HG03139 (cell line): ENCODE measurements around the gene CHRM5.
A peak's percentile ranks its signal among the peaks of the same experiment; 100 is the strongest.
"Not testable (repeated sequence)": the region's sequence is repeated elsewhere in the genome, so short reads cannot be mapped to it uniquely, and the experiment has no call there.

Experiments used
- ATAC-seq: cut with Tn5 transposase; IDR thresholded peaks from one replicate; pipeline ENCODE4 v1.9.1; 2021; ENCODE audit not compliant: unreplicated experiment

The CHRM5 gene

DNA sequence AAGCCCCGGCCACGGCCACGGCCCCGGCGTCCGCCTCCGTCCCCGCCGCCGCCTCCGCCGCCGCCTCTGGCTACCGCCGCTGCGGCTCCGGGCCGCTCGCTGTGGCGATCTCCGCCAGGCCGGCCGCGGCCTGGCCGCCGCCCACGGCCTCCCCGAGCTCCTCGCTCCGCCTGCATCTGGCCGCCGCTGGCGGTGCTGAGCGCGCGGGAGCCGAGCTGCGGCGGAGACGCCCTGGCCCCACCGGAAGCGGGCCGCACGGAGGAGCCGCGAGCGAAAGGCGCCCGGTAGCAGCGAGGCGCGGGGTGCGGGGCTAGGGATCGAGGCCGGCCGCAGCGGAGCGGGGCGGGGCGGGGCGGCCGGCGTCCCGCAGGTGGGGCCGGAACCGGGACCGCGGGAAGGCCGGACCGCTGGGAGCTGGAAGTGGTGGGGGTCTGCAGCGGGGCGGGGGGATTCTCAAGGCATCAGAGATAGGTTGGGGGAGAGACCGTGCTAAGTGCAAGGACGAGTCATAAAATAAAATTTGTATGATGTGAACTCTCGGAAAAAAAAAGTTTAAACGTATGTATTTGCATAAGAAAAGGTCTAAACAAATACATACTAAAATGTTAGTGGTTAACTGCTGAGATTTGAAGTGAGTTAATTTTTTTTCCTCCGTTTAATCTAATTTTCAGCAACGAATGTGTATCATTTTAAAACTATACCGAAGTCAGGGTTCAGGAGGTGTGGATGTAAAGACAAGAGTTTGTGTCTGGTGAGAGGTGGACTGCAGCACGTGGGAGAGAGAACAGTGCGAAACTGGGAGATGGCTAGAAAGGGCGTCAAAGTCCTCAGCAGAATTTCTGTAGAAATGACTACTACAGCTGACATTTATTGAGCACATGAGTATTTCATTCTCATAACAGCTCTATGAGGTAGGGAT, 70.8 kb downstream of the CHRM5 start, which contains the start of gene AVEN:
Gene AVEN, minus strand, starts transcription at position 334 of the 919 bp plus-strand sequence. Its CDS starts 158 bp downstream, at position 176.
- ATAC-seq, result peak; percentile 44

DNA sequence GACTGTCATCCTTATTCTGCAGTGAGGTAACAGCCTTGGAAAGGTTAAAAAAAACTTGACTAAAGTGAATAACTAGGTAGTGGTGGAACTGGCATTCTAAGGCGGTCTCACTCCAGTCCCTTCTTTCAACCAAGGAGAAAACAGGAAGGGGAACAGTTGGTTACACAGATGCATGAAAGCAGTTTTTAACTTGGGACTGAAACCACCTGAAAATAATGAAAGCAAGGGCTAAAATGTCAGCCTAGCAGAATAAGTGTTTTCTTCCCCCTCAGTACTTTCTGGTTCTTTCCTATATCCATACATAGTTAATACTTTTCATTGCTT, 71.5 kb downstream of the CHRM5 start:
- no peak for ATAC-seq

DNA sequence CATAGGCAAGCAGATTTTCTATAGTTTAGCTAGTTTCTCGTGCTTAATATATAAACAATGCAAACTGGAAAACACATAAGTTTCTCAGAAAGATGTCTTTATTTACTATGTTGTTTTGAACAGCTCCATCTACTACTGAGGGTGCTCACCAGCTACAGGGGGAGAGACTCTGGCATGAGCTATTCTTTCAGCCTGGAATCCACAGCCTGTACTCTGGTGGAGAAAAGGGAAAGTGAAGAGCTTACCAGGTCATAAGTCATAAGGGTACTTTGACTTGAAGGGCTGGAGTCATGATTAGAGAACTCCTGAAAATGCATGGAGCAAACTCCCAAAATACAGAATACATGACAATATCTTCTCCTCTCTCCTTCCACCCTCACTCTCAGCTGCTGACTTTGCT, 75.1 kb downstream of the CHRM5 start:
- ATAC-seq, result no peak

DNA sequence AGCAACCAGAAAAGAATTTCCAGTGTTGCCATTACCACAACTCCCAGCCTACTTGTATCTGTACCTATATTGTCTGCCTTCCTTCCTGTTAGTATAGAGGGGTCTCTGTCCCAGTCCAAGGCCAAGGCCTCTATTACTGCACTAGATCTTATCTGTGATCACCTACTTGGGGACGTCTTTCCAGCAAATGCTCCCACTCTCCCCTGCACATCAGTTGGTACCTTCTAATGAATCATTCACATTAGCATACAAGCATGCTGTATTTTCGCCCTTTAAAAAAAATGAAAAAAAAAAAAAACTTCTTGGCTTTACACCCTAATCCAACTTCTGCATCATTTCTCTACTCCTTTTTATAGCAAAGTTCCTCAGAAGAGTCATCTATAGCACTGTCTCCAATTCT, 75.5 kb downstream of the CHRM5 start:
- no peak for ATAC-seq

DNA sequence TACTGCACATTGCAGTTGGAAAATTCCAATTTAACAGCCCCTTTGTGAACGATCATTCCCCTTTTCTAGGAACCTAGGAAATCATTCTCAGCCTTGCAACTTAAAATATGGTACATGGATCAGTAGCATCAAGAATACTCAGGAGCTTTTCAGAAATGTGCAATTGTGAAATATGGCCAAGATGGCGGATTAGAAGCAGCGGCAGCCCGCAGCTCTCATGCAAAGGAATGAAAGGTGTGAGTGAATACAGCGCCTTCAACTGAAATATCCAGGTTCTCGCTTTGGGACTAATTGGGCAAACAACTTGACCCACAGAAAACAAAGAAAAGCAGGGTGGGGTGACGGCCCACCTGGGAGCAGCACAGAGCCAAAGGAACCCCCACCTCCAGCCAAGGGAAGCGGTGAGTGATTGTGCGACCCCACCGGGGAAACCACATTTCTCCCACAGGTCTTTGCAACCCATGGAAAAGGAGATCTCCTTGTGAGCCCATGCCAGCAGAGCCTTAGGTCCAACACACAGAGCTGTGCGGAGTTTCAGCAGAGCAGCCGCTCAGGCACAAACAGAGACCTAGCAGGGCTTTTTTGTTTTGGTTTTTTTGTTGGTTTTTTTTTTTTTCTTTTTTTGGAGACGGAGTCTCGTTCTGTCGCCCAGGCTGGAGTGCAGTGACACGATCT, 78.3 kb downstream of the CHRM5 start:
- no peak for ATAC-seq

DNA sequence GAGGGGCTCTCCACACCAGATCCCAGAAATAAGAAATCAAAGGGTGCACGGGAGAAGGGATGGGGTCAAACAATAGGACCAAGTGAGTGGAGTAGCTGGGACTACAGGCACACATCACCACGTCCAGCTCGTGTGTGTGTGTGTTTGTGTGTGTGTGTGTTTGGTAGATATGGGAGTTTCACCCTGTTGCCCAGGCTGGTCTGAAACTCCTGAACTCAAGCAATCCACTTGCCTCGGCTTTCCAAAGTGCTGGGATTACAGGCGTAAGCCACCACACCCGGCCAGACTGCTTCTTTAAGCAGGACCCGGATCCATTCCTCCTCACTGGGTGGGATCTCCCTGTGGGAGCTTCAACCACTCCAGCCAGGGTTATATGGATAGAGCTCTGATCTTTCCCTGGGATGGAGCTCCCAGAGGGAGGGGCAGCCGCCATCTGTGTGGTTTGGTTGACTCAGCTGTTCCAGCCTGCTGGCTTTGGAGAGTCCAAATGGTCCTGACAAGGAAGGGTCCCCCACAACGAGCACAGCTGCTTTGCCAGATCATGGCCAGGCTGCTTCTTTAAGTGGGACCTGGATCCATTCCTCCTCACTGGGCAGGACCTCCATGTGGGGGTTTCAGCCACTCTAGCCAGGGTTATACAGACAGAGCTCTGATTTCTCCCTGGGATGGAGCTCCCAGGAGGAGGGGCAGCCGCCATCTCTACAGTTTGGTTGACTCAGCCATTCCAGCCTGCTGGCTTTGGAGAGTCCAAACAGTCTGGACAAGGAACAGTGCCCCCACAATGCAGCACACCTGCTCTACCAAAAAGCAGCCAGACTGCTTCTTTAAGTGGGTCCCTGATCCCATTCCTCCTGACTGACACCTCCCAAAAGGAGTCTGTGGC, 79.8 kb downstream of the CHRM5 start:
- no peak for ATAC-seq

DNA sequence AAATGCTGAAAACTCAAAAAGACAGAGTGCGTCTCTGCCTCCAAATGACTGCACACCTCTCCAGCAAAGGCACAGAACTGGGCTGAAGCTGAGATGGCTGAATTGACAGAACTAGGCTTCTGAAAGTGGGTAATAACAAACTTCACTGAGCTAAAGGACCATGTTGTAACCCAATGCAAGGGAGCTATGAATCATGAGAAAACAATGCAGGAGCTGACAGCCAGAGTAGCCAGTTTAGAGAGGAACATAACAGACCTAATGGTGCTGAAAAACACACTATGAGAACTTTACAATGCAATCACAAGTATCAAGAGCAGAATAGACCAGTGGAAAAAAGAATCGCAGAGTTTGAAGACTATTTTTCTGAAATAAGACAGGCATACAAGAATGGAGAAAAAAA, 80.8 kb downstream of the CHRM5 start:
- no peak for ATAC-seq

DNA sequence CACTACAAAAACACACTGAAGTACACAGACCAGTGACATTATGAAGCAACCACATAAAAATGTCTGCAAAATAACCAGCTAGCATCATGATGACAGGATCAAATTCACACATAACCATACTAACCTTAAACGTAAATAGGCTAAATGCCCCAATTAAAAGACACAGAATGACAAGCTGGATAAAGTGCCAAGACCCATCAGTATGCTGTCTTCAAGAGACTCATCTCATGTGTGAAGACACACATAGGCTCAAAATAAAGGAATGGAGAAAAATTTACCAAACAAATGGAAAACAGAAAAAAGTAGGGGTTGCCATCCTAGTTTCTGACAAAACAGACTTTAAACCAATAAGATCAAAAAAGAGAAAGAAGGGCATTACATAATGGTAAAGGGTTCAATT, 82.1 kb downstream of the CHRM5 start:
- ATAC-seq, result not testable (repeated sequence)

DNA sequence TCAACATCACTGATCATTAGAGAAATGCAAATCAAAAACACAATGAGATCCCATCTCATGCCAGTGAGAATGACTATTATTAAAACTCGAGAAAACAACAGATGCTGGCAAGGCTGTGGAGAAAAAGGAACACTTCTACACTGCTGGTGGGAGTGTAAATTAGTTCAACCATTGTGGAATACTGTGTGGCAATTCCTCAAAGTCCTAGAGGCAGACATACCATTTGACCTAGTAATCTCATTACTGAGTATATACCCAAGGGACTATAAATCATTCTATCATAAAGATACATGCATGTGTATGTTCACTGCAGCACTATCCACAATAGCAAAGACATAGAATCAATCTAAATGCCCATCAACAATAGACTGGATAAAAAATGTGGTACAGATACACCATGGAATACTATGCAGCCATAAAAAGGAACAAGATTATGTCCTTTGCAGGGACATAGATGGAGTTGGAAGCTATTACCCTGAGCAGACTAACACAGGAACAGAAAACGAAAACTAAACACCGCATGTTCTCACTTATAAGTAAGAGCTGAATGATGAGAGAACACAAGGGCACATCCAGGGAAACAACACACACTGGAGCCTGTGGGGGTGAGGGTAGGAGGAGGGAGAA, 85.9 kb downstream of the CHRM5 start:
- no peak for ATAC-seq

DNA sequence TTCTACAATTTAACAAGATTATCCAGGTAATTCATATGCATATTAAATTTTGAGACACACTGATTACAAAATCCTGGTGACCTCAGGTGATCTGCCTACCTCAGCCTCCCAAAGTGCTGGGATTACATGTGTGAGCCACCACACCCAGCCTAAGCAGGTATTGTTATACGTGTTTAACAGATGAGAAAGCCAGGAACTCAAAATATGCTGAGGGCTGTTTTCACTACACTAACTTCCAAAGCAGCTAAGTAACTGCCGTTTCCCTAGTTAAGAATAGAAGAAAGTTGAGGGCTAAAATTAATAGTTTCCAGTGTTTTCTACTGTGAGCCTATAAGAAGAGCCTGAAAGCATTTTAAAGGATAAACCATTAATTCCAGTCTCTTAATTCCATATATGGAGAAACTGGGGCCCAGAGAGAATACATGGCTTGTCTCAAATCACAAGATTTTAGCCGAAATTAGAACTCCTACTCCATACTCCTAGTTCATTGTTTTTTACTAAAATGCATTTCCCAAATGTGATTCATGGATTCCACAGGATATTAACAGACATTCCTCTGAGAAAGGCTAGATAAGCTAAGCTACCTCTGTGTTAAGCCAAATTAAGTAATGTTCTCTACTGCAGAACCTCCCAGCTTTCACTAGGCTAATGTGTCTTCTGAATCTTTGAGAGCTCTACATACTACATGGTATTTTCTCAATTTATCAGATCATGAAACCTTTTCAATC, 87.7 kb downstream of the CHRM5 start:
- ATAC-seq, result no peak

DNA sequence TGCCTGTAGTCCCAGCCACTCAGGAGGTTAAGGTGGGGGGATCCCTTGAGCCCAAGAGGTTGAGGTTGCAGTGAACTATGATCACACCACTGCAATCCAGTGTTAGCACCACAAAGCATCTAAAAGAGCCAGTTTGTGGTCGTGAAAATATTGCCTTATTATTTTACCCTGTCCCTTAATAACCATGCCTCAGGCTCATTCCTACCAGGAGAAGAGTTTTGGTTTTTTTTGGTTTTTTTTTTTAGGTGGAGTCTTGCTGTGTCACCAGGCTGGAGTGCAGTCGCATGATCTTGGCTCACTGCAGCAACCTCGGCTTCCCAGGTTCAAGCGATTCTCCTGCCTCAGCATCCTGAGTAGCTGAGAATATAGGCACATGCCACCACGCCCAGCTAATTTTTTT, 88.6 kb downstream of the CHRM5 start:
- ATAC-seq, result no peak

DNA sequence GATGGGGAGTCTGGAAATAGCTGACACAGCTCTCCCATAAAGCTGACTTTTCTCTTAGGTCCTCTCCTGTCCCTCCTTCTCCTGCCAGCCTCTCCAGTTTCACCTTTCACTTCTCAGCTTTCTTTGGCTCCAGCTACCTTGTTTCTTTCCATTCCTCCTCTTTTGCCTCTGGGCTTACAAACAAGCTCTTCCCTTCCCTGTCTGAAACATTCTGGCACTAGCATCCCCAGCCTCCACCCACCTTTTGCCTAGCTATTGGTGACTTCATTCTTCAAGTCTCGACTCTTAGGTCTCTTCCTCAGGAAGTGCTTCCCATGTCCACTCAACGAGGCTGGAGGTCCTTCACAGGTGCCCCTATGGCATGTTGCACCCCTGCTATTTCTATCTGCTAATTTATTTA, 91.2 kb downstream of the CHRM5 start:
- ATAC-seq, result no peak

DNA sequence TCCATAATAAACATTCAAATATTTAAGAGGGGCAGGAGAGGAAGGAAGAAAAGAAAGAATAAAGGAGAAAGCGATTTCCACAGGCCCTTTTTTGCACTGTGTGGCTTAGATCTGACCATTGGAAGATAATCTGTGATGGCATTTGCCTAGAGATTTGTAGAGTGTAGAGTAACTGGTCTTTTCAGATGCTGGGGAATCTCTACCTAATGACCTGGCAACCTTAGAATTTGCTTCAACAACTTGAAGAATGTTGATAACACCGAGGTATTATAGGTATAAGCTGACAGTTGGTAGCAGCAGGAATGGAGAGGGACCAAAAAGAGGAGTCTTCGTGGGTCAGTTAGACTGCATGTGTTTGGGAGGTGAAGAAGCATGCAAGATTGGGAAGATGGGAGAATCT, 91.6 kb downstream of the CHRM5 start:
- ATAC-seq, result no peak

DNA sequence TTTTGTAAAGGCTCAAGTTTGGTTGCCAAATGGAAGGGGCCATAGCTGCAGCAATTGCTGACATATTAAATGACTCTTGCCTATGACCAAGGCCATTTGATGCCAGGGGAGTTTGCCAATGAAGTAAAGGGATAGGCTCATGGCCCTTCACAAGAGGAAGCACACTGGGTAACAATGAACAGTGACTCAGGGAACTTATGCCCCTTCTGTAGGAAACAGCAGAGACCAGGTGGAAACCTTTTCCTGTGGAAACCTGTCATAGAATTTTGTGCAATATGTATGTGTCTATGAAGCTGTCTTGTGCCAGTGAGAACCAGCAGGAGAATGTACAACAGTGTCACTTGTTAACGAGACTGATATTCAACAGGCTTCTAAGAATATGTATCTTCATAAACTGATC, 96.1 kb downstream of the CHRM5 start:
- no peak for ATAC-seq

DNA sequence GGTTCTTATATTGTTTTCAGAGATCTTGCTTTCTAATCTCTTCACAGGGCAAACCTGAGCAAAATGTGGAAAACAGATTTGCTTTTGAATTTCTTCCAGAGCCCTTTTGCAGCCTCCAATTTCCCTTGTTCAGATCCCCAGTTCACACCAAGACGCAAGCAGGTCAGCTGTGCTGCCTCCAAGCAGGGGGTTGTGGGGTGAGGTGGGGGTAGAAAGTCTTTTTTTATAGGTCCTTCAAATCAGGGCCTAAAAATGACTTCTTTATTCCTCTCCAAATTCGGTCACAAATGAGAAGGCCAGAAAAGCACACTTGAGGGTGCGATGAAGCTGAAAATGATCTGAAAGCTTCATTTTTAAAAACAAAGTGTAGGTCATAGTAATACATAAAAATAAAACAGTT, 97.0 kb downstream of the CHRM5 start:
- no peak for ATAC-seq

DNA sequence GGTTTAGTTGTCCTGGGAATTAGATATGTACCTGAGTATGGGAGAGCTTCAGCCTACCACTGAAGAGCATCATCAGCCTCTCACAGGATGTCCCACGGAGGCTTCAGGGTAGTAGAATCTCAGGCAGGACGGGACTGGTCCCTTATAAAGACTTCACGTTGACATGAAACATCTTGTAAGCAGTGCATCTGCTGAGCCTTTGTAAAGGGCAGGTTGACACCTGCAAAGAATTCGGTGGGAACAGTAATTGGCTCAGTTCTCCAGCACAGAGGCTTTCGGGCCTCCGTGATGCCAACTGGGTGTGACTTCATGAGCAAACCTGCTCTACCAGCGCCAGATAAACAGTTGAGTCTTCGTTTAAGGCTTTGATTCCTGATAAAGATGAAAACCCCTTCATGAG, 97.6 kb downstream of the CHRM5 start:
- no peak for ATAC-seq

DNA sequence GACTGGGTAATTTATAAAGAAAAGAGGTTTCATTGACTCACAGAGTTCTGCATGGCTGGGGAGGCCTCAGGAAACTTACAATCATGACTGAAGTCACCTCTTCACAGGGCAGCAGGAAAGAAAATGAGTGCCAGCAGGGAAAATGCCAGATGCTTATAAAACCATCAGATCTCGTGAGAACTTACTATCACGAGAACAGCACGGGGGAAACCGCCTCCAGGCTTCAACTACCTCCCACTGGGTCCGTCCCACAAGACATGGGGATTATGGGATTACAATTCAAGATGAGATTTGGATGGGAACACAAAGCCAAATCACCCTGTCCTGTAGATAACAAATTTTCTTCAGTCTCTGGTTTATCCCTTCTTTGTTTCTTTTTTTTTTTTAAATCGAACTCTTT, 101.7 kb downstream of the CHRM5 start:
- no peak for ATAC-seq

DNA sequence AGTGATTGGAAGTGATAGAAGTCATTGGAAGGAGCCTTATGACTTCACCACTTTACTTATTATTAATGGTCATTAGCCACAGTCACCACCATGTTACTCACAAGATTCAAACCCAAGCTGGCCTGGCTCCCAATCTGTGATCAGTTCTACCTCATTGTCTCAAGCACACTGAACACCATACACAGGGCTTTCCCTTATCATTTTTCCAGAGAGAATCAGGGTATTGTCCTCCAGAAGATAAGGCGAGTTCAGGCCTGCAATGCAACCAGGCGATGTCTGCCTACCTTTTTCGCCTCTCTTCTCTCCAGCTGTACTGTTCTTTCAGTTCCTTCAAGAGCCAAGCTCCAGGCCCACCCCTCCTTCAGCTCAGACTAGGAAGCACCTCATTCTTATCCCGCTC, 108.5 kb downstream of the CHRM5 start:
- no peak for ATAC-seq

DNA sequence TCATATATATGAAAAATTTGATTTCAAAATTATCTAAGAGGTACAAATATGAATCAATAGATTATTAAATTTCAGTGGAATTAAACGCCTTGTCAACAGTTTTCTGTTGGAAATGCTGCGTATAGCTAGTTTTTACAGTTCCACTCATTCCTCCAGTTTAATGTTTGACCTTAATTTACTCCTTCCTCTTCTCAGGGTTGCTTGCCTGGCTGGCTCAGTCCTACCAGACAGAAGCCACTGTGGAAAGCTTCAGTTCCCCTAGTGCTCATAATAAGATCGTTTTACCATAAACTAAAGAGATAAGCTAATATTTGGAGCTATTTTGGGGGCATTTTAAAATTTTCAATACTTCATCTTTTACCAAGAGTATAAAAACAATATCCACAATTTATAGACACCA, 110.6 kb downstream of the CHRM5 start:
- no peak for ATAC-seq

DNA sequence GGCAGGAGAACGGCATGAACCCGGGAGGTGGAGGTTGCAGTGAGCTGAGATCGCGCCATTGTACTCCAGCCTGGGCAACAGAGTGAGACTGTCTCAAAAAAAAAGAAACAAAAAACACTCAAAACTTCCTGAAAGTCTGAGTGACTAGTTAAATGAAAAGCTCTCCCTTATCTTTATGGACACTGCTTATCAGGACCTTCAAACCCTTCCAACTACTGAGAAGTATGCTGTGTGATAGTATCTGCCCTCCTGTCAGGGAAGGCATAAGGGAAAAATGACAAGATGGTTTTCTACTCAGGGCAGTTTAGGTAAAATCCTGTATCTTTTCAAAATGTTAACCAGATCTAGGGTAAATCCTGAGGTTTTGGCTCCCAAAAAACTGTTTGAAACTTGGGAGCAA, 111.6 kb downstream of the CHRM5 start:
- ATAC-seq, result no peak
